Spleen (tissue), 11 donors: ENCODE data around the gene ABHD5. TPM values are rescaled to one million over a fixed set of nuclear protein-coding genes. Genes with fewer than 3 reads are reported as not detected.
"Not testable (repeated sequence)": the region's sequence is repeated elsewhere in the genome, so short reads cannot be mapped to it uniquely, and the experiment has no call there.

Experiments
- DNase-seq: peaks from one replicate; pipeline ENCODE4 v3.0.0-alpha.2; 2020
- H3K27ac ChIP-seq, 8 donors: fragments of 200-600 bp; sonication (generic) in 7 of 8; 1 replicate in 4 of 8; 2 replicates in 4 of 8; pipeline versions ENCODE4 v1.5.0 to v1.8.0; 2016 to 2021; ENCODE audit warnings: inconsistent platforms in 4 of 8, mild to moderate bottlenecking in 4 of 8, moderate library complexity in 1 of 8
- H3K27me3 ChIP-seq, 7 donors: fragments of 200-600 bp; sonication (generic) in 6 of 7; replicated peaks in 1 of 7; 1 replicate in 4 of 7; 2 replicates in 3 of 7; pipeline versions ENCODE4 v1.5.0 to v1.8.0; 2016 to 2021; ENCODE audit warnings: inconsistent platforms in 3 of 7, mild to moderate bottlenecking in 1 of 7
- H3K36me3 ChIP-seq, 6 donors: fragments of 200-600 bp; sonication (generic) in 5 of 6; 1 replicate in 4 of 6; 2 replicates in 2 of 6; pipeline versions ENCODE4 v1.5.0 to v1.8.0; 2016 to 2021; ENCODE audit warnings: inconsistent platforms in 2 of 6
- H3K4me1 ChIP-seq, 6 donors: fragments of 200-600 bp; sonication (generic) in 5 of 6; 1 replicate in 3 of 6; 2 replicates in 3 of 6; pipeline versions ENCODE4 v1.5.0 to v1.8.0; 2016 to 2021; ENCODE audit warnings: inconsistent platforms in 3 of 6
- H3K4me3 ChIP-seq, 8 donors: fragments of 200-600 bp; sonication (generic) in 7 of 8; 1 replicate in 4 of 8; 2 replicates in 4 of 8; pipeline versions ENCODE4 v1.5.0 to v1.8.0; 2016 to 2021; ENCODE audit warnings: inconsistent platforms in 4 of 8, mild to moderate bottlenecking in 4 of 8, moderate library complexity in 2 of 8
- H3K9me3 ChIP-seq, 8 donors: fragments of 200-600 bp; sonication (generic) in 7 of 8; 1 replicate in 4 of 8; 2 replicates in 4 of 8; pipeline versions ENCODE4 v1.5.0 to v1.8.0; 2016 to 2021; ENCODE audit warnings: inconsistent platforms in 4 of 8
- POLR2A ChIP-seq, 3 donors: fragments of 450-650 bp; IDR thresholded peaks; one replicate each; pipeline ENCODE4 v1.5.1; 2017; ENCODE audit warnings: antibody characterized with exemption in 3 of 3, mild to moderate bottlenecking in 1 of 3
- POLR2AphosphoS5 ChIP-seq, 3 donors: sonication (generic); formaldehyde crosslinking; IDR thresholded peaks; one replicate each; pipeline ENCODE4 v1.5.1; 2017; ENCODE audit warnings: antibody characterized with exemption in 3 of 3
- WGBS, 5 donors: extraction: QIAGEN DNeasy Blood & Tissue Kit in 3 of 5; methylation state at CpG; one replicate each; pipeline versions ENCODE4 v1.1.5 to v1.1.7; 2013 to 2018; 5-methylcytosine and 5-hydroxymethylcytosine counted together
- intact Hi-C: fragments of 100-400 bp; cut with DNase I; formaldehyde crosslinking; loops from one replicate; pipeline ENCODE4 v1.15.0; 2023; ENCODE audit warnings: low total_unique reads
- polyA plus RNA-seq, 3 donors: library from polyadenylated mRNA; stranded (reverse); fragments of 200-250 nt; gene quantifications; one replicate each; pipeline ENCODE4 v1.2.1, GENCODE V29; 2013
- total RNA-seq, 7 donors: library from RNA; depleted of rRNA in 3 of 7; stranded (reverse); fragments of >200 nt in 3 of 7; fragmentation: NEBNext Ultra II Directional in 4 of 7; extraction: Animal tissue kit (Norgen Biotek cat#: 25700) in 4 of 7; gene quantifications; one replicate each; pipeline versions ENCODE4 v1.1.0 to v1.2.1, GENCODE V29; 2016 to 2021
- TF ChIP-seq, protein P1 (sequence below), 11 experiments: fragments of 200-600 bp in 7 of 11; fragments of 450-650 bp in 4 of 11; sonication (generic) in 4 of 11; IDR thresholded peaks in 8 of 11; conservative IDR thresholded peaks in 3 of 11; 1 replicate in 7 of 11; 2 replicates in 4 of 11; pipeline versions ENCODE4 v1.4.0 to v1.8.0; 2016 to 2021; ENCODE audit warnings: antibody characterized with exemption in 11 of 11, inconsistent platforms in 4 of 11, mild to moderate bottlenecking in 1 of 11
- donor health status: healthy with polysubstance abuse.
- donor health status: DM: no; HTN: no; CAD: no; lungs with moderate emphysema.
- donor health status: DM: no; HTN: no; CAD: no.
- donor health status: Bipolar disorder and iron deficiency.
- donor health status: healthy.
- donor health status: DM: no; HTN: no; CAD: no.
- donor health status: DM: yes; HTN: yes; CAD: no.

ABHD5 gene
- total and polyA plus RNA-seq, 10 donors = 2.6 to 44.8 (median 23.1) TPM

DNA sequence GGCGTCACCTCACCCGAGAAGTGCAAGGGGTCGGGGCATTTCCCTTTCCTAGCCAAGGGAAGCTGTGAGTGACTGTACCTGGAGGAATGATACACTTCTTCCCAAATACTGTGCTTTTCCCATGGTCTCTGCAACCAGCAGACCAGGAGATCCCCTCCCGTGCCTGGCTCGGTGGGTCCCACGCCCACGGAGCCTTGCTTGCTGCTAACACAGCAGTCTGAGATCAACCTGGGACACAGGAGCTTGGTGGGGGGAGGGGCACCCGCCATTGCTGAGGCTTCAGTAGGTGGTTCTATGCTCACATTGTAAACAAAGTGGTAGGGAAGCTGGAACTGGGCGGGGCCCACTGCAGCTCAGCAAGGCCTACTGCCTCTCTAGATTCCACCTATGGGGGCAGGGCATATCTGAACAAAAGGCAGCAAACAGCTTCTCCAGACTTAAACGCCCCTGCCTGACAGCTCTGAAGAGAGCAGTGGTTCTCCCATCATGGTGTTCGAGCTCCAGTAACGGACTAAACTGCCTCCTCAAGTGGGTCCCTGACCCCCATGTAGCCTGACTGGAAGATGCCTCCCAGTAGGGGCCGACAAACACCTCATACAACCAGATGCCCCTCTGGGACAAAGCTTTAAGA lies 31.4 kb upstream of the ABHD5 start:
- intact Hi-C loops = no loop called here
- H3K27ac ChIP-seq = no peak overlapping the region
- H3K9me3 ChIP-seq = peaks cover 0 to 9% (median 0%) of the 10 kb centered on the region in 8 donors
- TF ChIP-seq, protein P1, sequence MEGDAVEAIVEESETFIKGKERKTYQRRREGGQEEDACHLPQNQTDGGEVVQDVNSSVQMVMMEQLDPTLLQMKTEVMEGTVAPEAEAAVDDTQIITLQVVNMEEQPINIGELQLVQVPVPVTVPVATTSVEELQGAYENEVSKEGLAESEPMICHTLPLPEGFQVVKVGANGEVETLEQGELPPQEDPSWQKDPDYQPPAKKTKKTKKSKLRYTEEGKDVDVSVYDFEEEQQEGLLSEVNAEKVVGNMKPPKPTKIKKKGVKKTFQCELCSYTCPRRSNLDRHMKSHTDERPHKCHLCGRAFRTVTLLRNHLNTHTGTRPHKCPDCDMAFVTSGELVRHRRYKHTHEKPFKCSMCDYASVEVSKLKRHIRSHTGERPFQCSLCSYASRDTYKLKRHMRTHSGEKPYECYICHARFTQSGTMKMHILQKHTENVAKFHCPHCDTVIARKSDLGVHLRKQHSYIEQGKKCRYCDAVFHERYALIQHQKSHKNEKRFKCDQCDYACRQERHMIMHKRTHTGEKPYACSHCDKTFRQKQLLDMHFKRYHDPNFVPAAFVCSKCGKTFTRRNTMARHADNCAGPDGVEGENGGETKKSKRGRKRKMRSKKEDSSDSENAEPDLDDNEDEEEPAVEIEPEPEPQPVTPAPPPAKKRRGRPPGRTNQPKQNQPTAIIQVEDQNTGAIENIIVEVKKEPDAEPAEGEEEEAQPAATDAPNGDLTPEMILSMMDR (IDR thresholded peaks at IDR 0.05 in 8 of 11, conservative IDR thresholded peaks at IDR 0.05 in 3 of 11) = no peak
- TF ChIP-seq POLR2A (IDR thresholded peaks at IDR 0.05) (no peak), POLR2AphosphoS5 (IDR thresholded peaks at IDR 0.05) (no peak)
- no peaks in the 10 kb centered on the region for H3K27me3 ChIP-seq
- WGBS, 5 donors = 81 to 93% (median 87%) methylated on average over 7 to 13 of the region's 13 CpGs
- no peak for DNase-seq
- H3K36me3 ChIP-seq = no peaks in the 10 kb centered on the region
- no peak overlapping the region for H3K4me3 ChIP-seq
- H3K4me1 ChIP-seq = no peaks in the 10 kb centered on the region

DNA sequence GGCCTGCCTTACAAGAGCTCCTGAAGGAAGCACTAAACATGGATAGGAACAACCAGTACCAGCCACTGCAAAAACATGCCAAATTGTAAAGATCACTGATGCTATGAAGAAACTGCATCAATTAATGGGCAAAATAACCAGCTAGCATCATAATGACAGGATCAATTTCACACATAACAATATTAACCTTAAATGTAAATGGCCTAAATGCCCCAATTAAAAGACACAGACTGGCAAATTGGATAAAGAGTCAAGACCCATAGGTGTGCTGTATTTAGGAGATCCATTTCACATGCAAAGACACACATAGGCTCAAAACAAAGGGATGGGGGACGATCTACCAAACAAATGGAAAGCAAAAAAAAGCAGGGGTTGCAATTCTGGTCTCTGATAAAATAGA lies 29.4 kb upstream of the ABHD5 start:
- DNase-seq, H3K36me3 ChIP-seq, intact Hi-C loops, H3K4me1 ChIP-seq, H3K27ac ChIP-seq, H3K4me3 ChIP-seq, H3K27me3 ChIP-seq: not testable (repeated sequence)
- WGBS, 5 donors = 67 to 95% (median 90%) methylated on average over 1 of the region's 1 CpG
- peaks cover 0 to 17% (median 2%) of the 10 kb centered on the region in 8 donors for H3K9me3 ChIP-seq

DNA sequence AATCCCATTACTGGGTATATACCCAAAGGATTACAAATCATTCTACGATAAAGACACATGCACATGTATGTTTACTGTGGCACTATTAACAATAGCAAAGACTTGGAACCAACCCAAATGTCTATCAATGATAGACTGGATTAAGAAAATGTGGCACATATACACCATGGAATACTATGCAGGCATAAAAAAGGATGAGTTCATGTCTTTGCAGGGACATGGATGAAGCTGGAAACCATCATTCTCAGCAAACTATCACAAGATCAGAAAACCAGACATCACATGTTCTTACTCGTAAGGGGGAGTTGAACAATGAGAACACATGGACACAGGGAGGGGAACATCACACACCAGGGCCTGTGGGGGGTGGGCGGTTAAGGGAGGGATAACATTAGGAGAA lies 25.7 kb upstream of the ABHD5 start:
- intact Hi-C loops, H3K27me3 ChIP-seq, H3K4me3 ChIP-seq, DNase-seq, H3K27ac ChIP-seq, H3K36me3 ChIP-seq, H3K4me1 ChIP-seq: not testable (repeated sequence)
- 94 to 98% (median 97%) methylated on average over 3 of the region's 3 CpGs for WGBS, 5 donors
- H3K9me3 ChIP-seq = peaks cover 0 to 17% (median 2%) of the 10 kb centered on the region in 8 donors

DNA sequence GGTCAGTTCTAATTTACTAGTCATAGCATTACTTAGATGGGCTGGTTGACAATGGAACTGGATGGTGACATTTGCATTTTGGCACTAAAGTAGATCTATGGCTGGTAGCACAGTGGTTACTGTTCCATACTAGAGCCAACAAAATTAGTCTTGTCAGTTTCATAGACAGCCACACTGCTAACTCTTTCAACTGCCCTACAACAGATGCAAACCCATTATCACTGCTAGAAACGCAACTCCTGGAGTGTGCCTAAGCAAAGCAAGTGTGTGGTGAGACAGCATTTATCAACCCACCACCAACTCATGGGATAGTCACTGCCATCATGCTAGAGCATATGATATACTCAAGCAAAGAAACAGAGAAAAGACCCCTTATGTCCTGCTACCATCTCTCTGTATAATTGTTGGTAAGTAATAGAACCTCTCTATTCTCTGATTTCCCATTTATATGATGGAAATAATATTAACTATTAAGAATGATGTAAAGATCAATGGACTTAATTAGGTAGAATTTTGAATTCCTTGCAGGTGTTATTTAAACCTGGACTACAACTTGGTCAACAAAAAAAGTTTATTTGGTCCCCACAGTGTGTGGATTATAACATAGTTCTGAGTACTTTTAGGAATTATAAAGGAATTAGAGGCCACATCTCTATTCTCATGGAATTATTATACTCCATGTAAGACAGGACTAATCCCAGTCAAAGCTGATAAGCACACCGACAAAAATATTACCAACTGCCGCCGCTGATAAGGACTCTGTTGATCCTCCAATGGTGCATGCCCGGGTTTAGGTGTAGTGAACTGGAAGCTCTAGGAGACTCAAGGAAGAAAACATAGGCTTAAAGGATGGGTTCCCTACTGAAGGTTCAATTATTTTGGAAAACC lies 19.9 kb upstream of the ABHD5 start:
- Histone ChIP-seq H3K36me3 (no peaks in the 10 kb centered on the region), H3K4me3 (no peak overlapping the region), H3K27me3 (peaks cover 0 to 6% (median 0%) of the 10 kb centered on the region in 7 donors), H3K9me3 (no peaks in the 10 kb centered on the region), H3K4me1 (no peaks in the 10 kb centered on the region), H3K27ac (no peak overlapping the region)
- TF ChIP-seq POLR2A (IDR thresholded peaks at IDR 0.05) = no peak
- TF ChIP-seq, protein P1 (IDR thresholded peaks at IDR 0.05 in 8 of 11, conservative IDR thresholded peaks at IDR 0.05 in 3 of 11) = no peak
- TF ChIP-seq POLR2AphosphoS5 (IDR thresholded peaks at IDR 0.05) = no peak
- DNase-seq = no peak
- intact Hi-C loops = no loop called here
- 82 to 98% (median 95%) methylated on average over 5 of the region's 5 CpGs for WGBS, 5 donors
